Cardiac muscle cell (in vitro differentiated cells and primary cell): Measurements from ENCODE around the gene CTTNBP2. TPM values are rescaled to one million over a fixed set of nuclear protein-coding genes. Genes with fewer than 3 reads are reported as not detected.
A peak's percentile ranks its signal among the peaks of the same experiment; 100 is the strongest.

Experiments used
- DNase-seq, 2 donors: peaks; one replicate each; pipeline versions ENCODE4 v3.0.0 to v3.0.0-alpha.2; 2010 to 2017; ENCODE audit warnings: low read depth in 1 of 2, low spot score in 1 of 2
- H3K27ac ChIP-seq: fragments of 200-600 bp; sonication (generic); 2 replicates; pipeline ENCODE4 v1.5.1; 2016
- H3K27me3 ChIP-seq: fragments of 200-600 bp; sonication (generic); 2 replicates; pipeline ENCODE4 v1.6.0; 2016; ENCODE audit warnings: control low read depth
- H3K36me3 ChIP-seq: fragments of 200-600 bp; sonication (generic); 2 replicates; pipeline ENCODE4 v1.5.1; 2016; ENCODE audit warnings: control low read depth
- H3K4me1 ChIP-seq: fragments of 200-600 bp; sonication (generic); 2 replicates; pipeline ENCODE4 v1.8.1; 2017; ENCODE audit warnings: low read depth, mild to moderate bottlenecking, mixed run types
- H3K4me3 ChIP-seq: fragments of 200-600 bp; sonication (generic); 2 replicates; pipeline ENCODE4 v1.5.1; 2016; ENCODE audit warnings: mild to moderate bottlenecking
- H3K9me3 ChIP-seq: fragments of 200-600 bp; sonication (generic); 2 replicates; pipeline ENCODE4 v1.5.1; 2017; ENCODE audit warnings: low read depth, mild to moderate bottlenecking, control low read depth
- polyA plus RNA-seq: library from polyadenylated mRNA; unstranded; fragments of >200 nt; fragmentation: Nextera tagmentation; extraction: Ambion mirVana; gene quantifications from 2 replicates; pipeline ENCODE4 v1.2.1, GENCODE V29; 2016
- total RNA-seq: library from RNA; depleted of rRNA; stranded (reverse); fragments of >200 nt; gene quantifications from 2 replicates; pipeline ENCODE4 v1.2.3, GENCODE V29; 2016
- TF ChIP-seq, protein P1 (sequence below): IDR thresholded peaks from 2 replicates; pipeline ENCODE4 v1.5.1; 2012; ENCODE audit warnings: low read depth, mild to moderate bottlenecking, low read length

Gene CTTNBP2
- total and polyA plus RNA-seq, 2 experiments from 2014 or later: 30.0 to 51.2 TPM

DNA sequence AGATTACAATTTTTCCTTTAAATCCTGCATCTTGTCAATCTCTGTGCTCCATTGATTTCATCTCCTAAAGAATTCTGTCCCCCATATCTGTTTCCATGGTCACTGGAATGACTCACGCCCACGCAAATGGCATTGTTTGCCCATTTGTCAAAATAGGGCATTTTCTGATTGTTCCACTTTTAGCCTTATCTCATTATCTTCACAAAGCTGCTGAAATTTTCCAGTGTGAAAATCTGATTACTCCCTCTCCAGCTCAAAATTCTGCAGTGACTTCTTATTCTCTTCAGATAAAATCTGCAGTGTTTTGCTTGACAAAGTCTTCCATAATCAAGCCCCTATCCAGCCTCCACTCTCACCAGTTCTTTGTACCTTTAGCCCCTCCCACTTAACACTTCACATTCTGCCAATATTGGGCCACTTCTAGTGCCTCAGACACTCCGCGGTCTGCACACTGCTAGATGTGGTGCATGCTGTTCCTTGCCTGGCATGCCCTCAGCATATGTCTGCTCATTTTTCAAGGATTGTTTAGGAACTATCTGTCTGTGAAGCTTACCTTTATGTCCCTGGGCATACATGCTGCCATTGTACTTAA is 33.9 kb upstream of the CTTNBP2 start:
- H3K4me3 ChIP-seq: no peak overlapping the region
- no peaks in the 10 kb centered on the region for H3K36me3 ChIP-seq
- DNase-seq: peak in 1 of 2 donors; percentile 20
- TF ChIP-seq, protein P1, sequence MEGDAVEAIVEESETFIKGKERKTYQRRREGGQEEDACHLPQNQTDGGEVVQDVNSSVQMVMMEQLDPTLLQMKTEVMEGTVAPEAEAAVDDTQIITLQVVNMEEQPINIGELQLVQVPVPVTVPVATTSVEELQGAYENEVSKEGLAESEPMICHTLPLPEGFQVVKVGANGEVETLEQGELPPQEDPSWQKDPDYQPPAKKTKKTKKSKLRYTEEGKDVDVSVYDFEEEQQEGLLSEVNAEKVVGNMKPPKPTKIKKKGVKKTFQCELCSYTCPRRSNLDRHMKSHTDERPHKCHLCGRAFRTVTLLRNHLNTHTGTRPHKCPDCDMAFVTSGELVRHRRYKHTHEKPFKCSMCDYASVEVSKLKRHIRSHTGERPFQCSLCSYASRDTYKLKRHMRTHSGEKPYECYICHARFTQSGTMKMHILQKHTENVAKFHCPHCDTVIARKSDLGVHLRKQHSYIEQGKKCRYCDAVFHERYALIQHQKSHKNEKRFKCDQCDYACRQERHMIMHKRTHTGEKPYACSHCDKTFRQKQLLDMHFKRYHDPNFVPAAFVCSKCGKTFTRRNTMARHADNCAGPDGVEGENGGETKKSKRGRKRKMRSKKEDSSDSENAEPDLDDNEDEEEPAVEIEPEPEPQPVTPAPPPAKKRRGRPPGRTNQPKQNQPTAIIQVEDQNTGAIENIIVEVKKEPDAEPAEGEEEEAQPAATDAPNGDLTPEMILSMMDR: no peak
- H3K27ac ChIP-seq: no peak overlapping the region
- H3K27me3 ChIP-seq: no peaks in the 10 kb centered on the region
- H3K9me3 ChIP-seq: no peaks in the 10 kb centered on the region
- no peaks in the 10 kb centered on the region for H3K4me1 ChIP-seq

DNA sequence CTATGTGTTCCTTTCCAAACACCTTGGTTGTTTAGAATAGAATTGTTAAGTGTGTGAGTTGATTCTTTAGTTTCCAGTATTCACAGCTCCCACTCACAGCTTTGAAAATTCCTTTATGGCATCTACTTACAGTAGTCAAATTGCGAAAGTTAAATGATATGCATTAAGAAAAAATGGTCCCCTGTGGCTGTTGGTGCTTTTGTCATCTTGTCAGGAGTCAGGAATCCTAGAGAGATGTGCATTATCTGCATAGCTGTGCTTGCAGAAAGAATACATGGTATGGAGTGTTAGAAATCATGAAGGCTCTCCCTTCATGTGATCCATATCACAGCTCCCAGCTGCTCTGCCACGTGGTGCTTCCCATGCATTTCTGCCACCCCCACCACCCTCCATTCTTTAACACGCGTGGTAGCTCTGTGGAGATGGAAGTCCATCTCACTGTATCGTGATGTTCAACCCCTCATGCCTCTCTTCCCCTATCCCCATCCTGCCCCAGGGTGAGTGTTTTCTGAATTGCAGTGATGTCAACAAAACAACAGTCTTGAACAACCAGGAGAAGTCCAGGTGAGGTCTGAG is 29.2 kb upstream of the CTTNBP2 start:
- Histone ChIP-seq H3K27me3 (no peaks in the 10 kb centered on the region), H3K4me1 (no peaks in the 10 kb centered on the region), H3K36me3 (no peaks in the 10 kb centered on the region), H3K27ac (no peak overlapping the region), H3K4me3 (no peak overlapping the region), H3K9me3 (no peaks in the 10 kb centered on the region)
- DNase-seq: no peak
- TF ChIP-seq, protein P1: no peak

DNA sequence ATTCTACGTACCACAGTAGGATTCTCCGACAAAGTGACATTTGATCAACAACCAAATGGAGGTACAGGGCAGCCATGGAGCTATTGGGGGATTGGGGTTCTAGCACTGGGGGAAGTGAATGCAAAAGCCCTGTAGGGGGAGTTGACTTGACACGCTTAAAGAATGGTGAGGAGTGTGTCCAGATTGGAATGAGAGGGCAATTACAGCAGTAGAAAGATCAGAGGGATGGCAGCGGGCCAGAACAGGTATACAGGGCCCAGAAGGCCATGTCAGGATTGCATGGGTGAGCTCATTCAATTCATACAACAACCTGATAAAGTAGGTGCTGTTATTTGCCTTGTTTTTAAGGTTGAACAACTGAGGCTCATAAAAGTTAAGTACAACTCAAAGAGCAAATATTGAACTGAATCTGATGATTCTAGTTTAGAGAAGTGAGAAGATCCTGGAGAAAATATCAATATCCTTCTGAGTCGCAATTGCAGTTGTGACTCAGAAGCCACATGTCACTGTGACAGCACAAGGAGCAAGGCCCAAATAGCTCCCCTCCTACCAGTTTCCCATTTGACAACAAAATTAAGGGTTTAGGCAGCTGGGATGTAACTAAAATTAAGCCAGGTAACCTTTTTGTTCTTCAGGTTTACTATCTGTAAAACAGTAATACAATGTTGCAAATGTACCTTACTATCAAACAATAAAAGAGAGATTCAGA is 28.0 kb upstream of the CTTNBP2 start:
- H3K9me3 ChIP-seq: no peaks in the 10 kb centered on the region
- no peaks in the 10 kb centered on the region for H3K27me3 ChIP-seq
- no peak overlapping the region for H3K27ac ChIP-seq
- TF ChIP-seq, protein P1: no peak
- H3K4me1 ChIP-seq: no peaks in the 10 kb centered on the region
- no peaks in the 10 kb centered on the region for H3K36me3 ChIP-seq
- DNase-seq: no peak
- no peak overlapping the region for H3K4me3 ChIP-seq

DNA sequence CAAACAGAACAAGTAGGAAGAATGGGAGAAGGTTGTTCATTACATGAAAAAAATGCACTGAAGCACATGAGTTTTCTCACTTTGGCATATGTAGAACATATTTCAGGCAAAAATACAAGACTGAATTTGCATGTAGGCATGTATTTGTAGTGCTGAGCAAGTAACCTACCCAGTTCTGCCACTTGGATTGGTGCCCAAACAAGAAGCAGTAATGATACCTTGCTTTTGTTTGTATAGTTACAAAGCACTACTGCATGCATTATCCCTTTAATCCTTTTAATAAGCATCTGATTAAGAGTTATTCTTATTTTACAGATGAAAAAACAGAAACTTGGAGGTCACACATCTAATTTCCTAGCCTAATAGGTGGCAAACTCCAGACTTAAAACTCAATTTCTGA is 23.1 kb upstream of the CTTNBP2 start:
- TF ChIP-seq, protein P1: no peak
- Histone ChIP-seq H3K9me3 (no peaks in the 10 kb centered on the region), H3K4me1 (peaks cover 11% of the 10 kb centered on the region)

DNA sequence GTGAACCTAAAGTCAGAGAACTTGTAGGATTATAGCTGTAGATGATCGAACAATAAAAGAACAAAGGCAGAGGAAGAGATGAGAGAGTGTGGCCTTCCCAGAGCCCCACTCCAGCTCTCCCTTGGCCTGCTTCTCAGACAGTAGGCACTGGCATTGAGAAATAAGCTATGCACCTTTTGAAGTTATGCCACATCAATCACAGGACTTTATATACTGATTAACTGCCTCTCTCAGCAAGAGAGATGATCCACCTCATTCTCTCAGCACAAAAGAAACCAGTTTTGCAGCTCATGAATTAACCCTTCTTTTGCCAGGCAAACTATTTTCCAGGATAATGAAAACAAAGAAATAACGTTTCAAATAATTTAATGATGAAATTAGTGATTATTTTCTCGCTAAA is 22.0 kb upstream of the CTTNBP2 start:
- TF ChIP-seq, protein P1: no peak

More for the DNA sequence above, 23.1 kb upstream of the CTTNBP2 start:
- no peaks in the 10 kb centered on the region for H3K27me3 ChIP-seq
- H3K36me3 ChIP-seq: no peaks in the 10 kb centered on the region
- H3K27ac ChIP-seq: no peak overlapping the region
- no peak overlapping the region for H3K4me3 ChIP-seq
- DNase-seq: no peak

More for the DNA sequence above, 22.0 kb upstream of the CTTNBP2 start:
- H3K36me3 ChIP-seq: no peaks in the 10 kb centered on the region
- no peaks in the 10 kb centered on the region for H3K27me3 ChIP-seq
- H3K4me3 ChIP-seq: no peak overlapping the region
- no peak overlapping the region for H3K27ac ChIP-seq
- H3K9me3 ChIP-seq: no peaks in the 10 kb centered on the region
- H3K4me1 ChIP-seq: peaks cover 17% of the 10 kb centered on the region
- no peak for DNase-seq
